SK-N-MC (cell line): ENCODE measurements around the gene RTN4.
A peak's percentile ranks its signal among the peaks of the same experiment; 100 is the strongest.

Source experiments
- DNase-seq: peaks from one replicate; pipeline ENCODE4 v3.0.0-alpha.2; 2011; ENCODE audit warnings: low read depth, low spot score
- H3K27ac ChIP-seq: fragments of 200-600 bp; sonication (generic); 2 replicates; pipeline ENCODE4 v1.5.1; 2016; ENCODE audit warnings: mixed run types
- H3K36me3 ChIP-seq: fragments of 200-600 bp; sonication (generic); 2 replicates; pipeline ENCODE4 v1.6.1; 2017; ENCODE audit warnings: antibody characterized with exemption, low read length, mixed read lengths; ENCODE audit not compliant: insufficient read depth
- H3K4me3 ChIP-seq: fragments of 200-600 bp; sonication (generic); 2 replicates; pipeline ENCODE4 v1.5.1; 2016
- H3K9ac ChIP-seq: fragments of 200-600 bp; sonication (generic); 2 replicates; pipeline ENCODE4 v1.8.0; 2017; ENCODE audit warnings: mixed run types, mixed read lengths; ENCODE audit not compliant: insufficient read length
- H3K9me3 ChIP-seq: fragments of 200-600 bp; sonication (generic); 2 replicates; pipeline ENCODE4 v1.6.1; 2017; ENCODE audit warnings: low read depth, mild to moderate bottlenecking, antibody characterized with exemption, low read length, moderate library complexity, mixed read lengths
- EZH2 ChIP-seq: fragments of 200-600 bp; sonication (generic); IDR thresholded peaks from one replicate; pipeline ENCODE4 v1.6.1; 2017; ENCODE audit warnings: antibody characterized with exemption
- FOXP2 ChIP-seq: optimal IDR thresholded peaks from 2 replicates; pipeline ENCODE3; 2011; ENCODE audit warnings: mild to moderate bottlenecking, moderate library complexity; ENCODE audit not compliant: insufficient read depth; ENCODE audit errors: extremely low read length, control extremely low read depth
- POLR2AphosphoS5 ChIP-seq: IDR thresholded peaks from 2 replicates; pipeline ENCODE4 v1.6.1; 2012; ENCODE audit warnings: mild to moderate bottlenecking, low read depth, low read length, borderline replicate concordance

Gene RTN4

GRCh38 chr2:55011831-55012671 lies 38.2 kb downstream of the RTN4 start:
- TF ChIP-seq FOXP2 (no peak), EZH2 (no peak), POLR2AphosphoS5 (no peak)
- Histone ChIP-seq H3K36me3 (no peaks in the 10 kb centered on the region), H3K9ac (peak overlapping the region; percentile 46), H3K9me3 (no peaks in the 10 kb centered on the region), H3K4me3 (peak overlapping the region; percentile 66), H3K27ac (peak overlapping the region; percentile 63)
- no peak for DNase-seq

- H3K4me3 ChIP-seq, result peak overlapping the region; percentile 66
- peak overlapping the region; percentile 51 for H3K9ac ChIP-seq
- TF ChIP-seq POLR2AphosphoS5 (no peak), FOXP2 (no peak), EZH2 (no peak)
- no peak for DNase-seq
- H3K27ac ChIP-seq, result peak overlapping the region; percentile 72; the same call in 1 of the 2 replicates
- no peaks in the 10 kb centered on the region for H3K9me3 ChIP-seq
- H3K36me3 ChIP-seq, result no peaks in the 10 kb centered on the region
These were observed 39.3 kb downstream of the RTN4 start for GRCh38 chr2:55010915-55011314.

- H3K36me3 ChIP-seq, result no peaks in the 10 kb centered on the region
- peak overlapping the region; percentile 51 for H3K9ac ChIP-seq
- TF ChIP-seq POLR2AphosphoS5 (no peak), EZH2 (no peak), FOXP2 (no peak)
- H3K4me3 ChIP-seq, result peak overlapping the region; percentile 66
- H3K9me3 ChIP-seq, result no peaks in the 10 kb centered on the region
- no peak for DNase-seq
- H3K27ac ChIP-seq, result peak overlapping the region; percentile 72; the same call in 1 of the 2 replicates
These were observed 40.1 kb downstream of the RTN4 start for GRCh38 chr2:55010149-55010591.

- Histone ChIP-seq H3K9me3 (no peaks in the 10 kb centered on the region), H3K27ac (peak overlapping the region; percentile 72; the same call in 1 of the 2 replicates), H3K36me3 (no peaks in the 10 kb centered on the region), H3K4me3 (peak overlapping the region; percentile 66), H3K9ac (peak overlapping the region; percentile 38)
- DNase-seq, result no peak
- no peak for TF ChIP-seq EZH2
- no peak for TF ChIP-seq POLR2AphosphoS5
- TF ChIP-seq FOXP2, result no peak
These were observed 40.8 kb downstream of the RTN4 start for GRCh38 chr2:55009277-55010060.

- DNase-seq, result no peak
- no peaks in the 10 kb centered on the region for H3K9me3 ChIP-seq
- H3K9ac ChIP-seq, result no peak overlapping the region
- no peak overlapping the region for H3K4me3 ChIP-seq
- no peaks in the 10 kb centered on the region for H3K36me3 ChIP-seq
- peak overlapping the region; percentile 29; the same call in 1 of the 2 replicates for H3K27ac ChIP-seq
- TF ChIP-seq FOXP2, result no peak
- no peak for TF ChIP-seq EZH2
- no peak for TF ChIP-seq POLR2AphosphoS5
These were observed 43.9 kb downstream of the RTN4 start for GRCh38 chr2:55006306-55006705.

GRCh38 chr2:55003706-55004639 lies 46.3 kb downstream of the RTN4 start:
- Histone ChIP-seq H3K27ac (no peak overlapping the region), H3K9me3 (no peaks in the 10 kb centered on the region), H3K4me3 (no peak overlapping the region), H3K9ac (no peak overlapping the region), H3K36me3 (no peaks in the 10 kb centered on the region)
- TF ChIP-seq FOXP2 (no peak), EZH2 (no peak), POLR2AphosphoS5 (no peak)
- no peak for DNase-seq

GRCh38 chr2:55001716-55002115 lies 48.5 kb downstream of the RTN4 start:
- TF ChIP-seq EZH2, result no peak
- TF ChIP-seq FOXP2, result no peak
- no peak for TF ChIP-seq POLR2AphosphoS5
- Histone ChIP-seq H3K27ac (peak overlapping the region; percentile 21; the same call in 1 of the 2 replicates), H3K9me3 (no peaks in the 10 kb centered on the region), H3K9ac (no peak overlapping the region), H3K36me3 (no peaks in the 10 kb centered on the region), H3K4me3 (no peak overlapping the region)
- no peak for DNase-seq
